Smooth muscle cell (in vitro differentiated cells): Measurements from ENCODE around the gene GSK3A. TPM values are rescaled to one million over a fixed set of nuclear protein-coding genes. Genes with fewer than 3 reads are reported as not detected.

Experiments
- DNase-seq: peaks from one replicate; lab custom pipeline; 2025; ENCODE audit not compliant: unreplicated experiment; lab: John Stamatoyannopoulos, UW
- H2AFZ ChIP-seq: fragments of 200-600 bp; sonication (generic); 2 replicates; pipeline ENCODE4 v1.6.0; 2016; ENCODE audit warnings: antibody characterized with exemption, low read depth, mild to moderate bottlenecking
- H3F3A ChIP-seq: fragments of 200-600 bp; sonication (generic); 2 replicates; pipeline ENCODE4 v1.6.0; 2017; ENCODE audit warnings: antibody characterized with exemption, low read depth
- H3K27ac ChIP-seq: fragments of 200-600 bp; sonication (generic); 2 replicates; pipeline ENCODE4 v1.5.1; 2016; ENCODE audit warnings: low read depth, mild to moderate bottlenecking
- H3K27me3 ChIP-seq: fragments of 200-600 bp; sonication (generic); 2 replicates; pipeline ENCODE4 v1.6.1; 2016; ENCODE audit warnings: low read depth, mild to moderate bottlenecking
- H3K36me3 ChIP-seq: fragments of 200-600 bp; sonication (generic); 2 replicates; pipeline ENCODE4 v1.5.1; 2016; ENCODE audit warnings: low read depth
- H3K4me1 ChIP-seq: fragments of 200-600 bp; sonication (generic); 2 replicates; pipeline ENCODE4 v1.5.1; 2016; ENCODE audit warnings: low read depth
- H3K4me2 ChIP-seq: fragments of 200-600 bp; sonication (generic); 2 replicates; pipeline ENCODE4 v1.6.0; 2016; ENCODE audit warnings: mild to moderate bottlenecking
- H3K4me3 ChIP-seq: fragments of 200-600 bp; sonication (generic); 2 replicates; pipeline ENCODE4 v1.5.1; 2016; ENCODE audit warnings: mild to moderate bottlenecking
- H3K79me2 ChIP-seq: fragments of 200-600 bp; sonication (generic); 2 replicates; pipeline ENCODE4 v1.6.0; 2016; ENCODE audit warnings: low read depth, mild to moderate bottlenecking
- H3K9ac ChIP-seq: fragments of 200-600 bp; sonication (generic); 2 replicates; pipeline ENCODE4 v1.6.0; 2016; ENCODE audit warnings: low read depth
- H3K9me3 ChIP-seq: fragments of 200-600 bp; sonication (generic); replicated peaks from 2 replicates; pipeline ENCODE4 v1.5.1; 2016; ENCODE audit warnings: low read depth
- H4K20me1 ChIP-seq: fragments of 200-600 bp; sonication (generic); 2 replicates; pipeline ENCODE4 v1.6.0; 2016; ENCODE audit warnings: low read depth
- CTCF ChIP-seq: fragments of 200-600 bp; sonication (generic); IDR thresholded peaks from 2 replicates; pipeline ENCODE4 v1.5.1; 2017; ENCODE audit warnings: borderline replicate concordance, mild to moderate bottlenecking, antibody characterized with exemption; ENCODE audit not compliant: insufficient read depth, poor library complexity, severe bottlenecking
- WGBS: methylation state at CpG from one replicate; pipeline ENCODE4 v1.1.7; 2016; ENCODE audit warnings: low lambda C conversion rate; 5-methylcytosine and 5-hydroxymethylcytosine counted together
- polyA plus RNA-seq: library from polyadenylated mRNA; unstranded; fragments of >200 nt; fragmentation: Nextera tagmentation; extraction: Ambion mirVana; gene quantifications from 2 replicates; pipeline ENCODE4 v1.2.1, GENCODE V29; 2016
- total RNA-seq: library from RNA; depleted of rRNA; stranded (reverse); fragments of >200 nt; gene quantifications from 2 replicates; pipeline ENCODE4 v1.2.3, GENCODE V29; 2014

Gene GSK3A
- total and polyA plus RNA-seq, 2 experiments from 2014 or later: 27.4 to 39.0 TPM

GRCh38 chr19:42281146-42281826, 38.9 kb upstream of the GSK3A start:
- peak overlapping the region; percentile 95 for H3K4me2 ChIP-seq
- peaks cover 39% of the 10 kb centered on the region for H4K20me1 ChIP-seq
- no peaks in the 10 kb centered on the region for H3K36me3 ChIP-seq
- peak overlapping the region; percentile 78 for H3K9ac ChIP-seq
- H3K4me1 ChIP-seq: peaks cover 43% of the 10 kb centered on the region
- H3K79me2 ChIP-seq: peaks cover 13% of the 10 kb centered on the region
- H3K4me3 ChIP-seq: peak overlapping the region; percentile 94
- peaks cover 36% of the 10 kb centered on the region for H3F3A ChIP-seq
- DNase-seq: peak; percentile 81
- no peaks in the 10 kb centered on the region for H3K9me3 ChIP-seq
- TF ChIP-seq CTCF: no peak
- WGBS: 2% methylated on average over 25 of the region's 25 CpGs
- no peaks in the 10 kb centered on the region for H3K27me3 ChIP-seq
- H3K27ac ChIP-seq: peak overlapping the region; percentile 97
- no peak overlapping the region for H2AFZ ChIP-seq

DNA sequence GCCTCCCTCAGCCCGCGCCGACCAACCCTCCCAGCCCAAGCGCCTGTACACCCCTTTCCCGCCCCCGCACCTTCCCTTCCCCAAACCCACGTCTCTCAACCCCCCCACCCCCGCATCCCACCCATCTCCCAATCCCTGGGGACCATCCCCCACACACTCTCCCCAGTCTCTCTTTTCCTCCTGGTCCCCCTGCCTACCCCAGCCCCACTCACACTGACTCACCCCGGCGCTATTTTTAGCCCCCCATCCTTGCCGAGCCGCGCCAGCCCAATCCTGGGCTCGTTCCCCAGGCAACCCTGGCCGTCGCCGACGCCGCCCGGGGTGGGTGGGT, 38.4 kb upstream of the GSK3A start:
- Histone ChIP-seq H3K4me1 (peaks cover 40% of the 10 kb centered on the region), H3K4me3 (peak overlapping the region; percentile 94), H3K9me3 (no peaks in the 10 kb centered on the region), H3F3A (peaks cover 36% of the 10 kb centered on the region), H4K20me1 (peaks cover 39% of the 10 kb centered on the region), H3K27ac (peak overlapping the region; percentile 97), H2AFZ (no peak overlapping the region), H3K79me2 (peaks cover 14% of the 10 kb centered on the region), H3K27me3 (no peaks in the 10 kb centered on the region), H3K9ac (peak overlapping the region; percentile 86), H3K4me2 (peak overlapping the region; percentile 95), H3K36me3 (no peaks in the 10 kb centered on the region)
- TF ChIP-seq CTCF: no peak
- peak; percentile 85 for DNase-seq
- WGBS: 0% methylated on average over 11 of the region's 20 CpGs

- H3K27me3 ChIP-seq: no peaks in the 10 kb centered on the region
- peak overlapping the region; percentile 97 for H3K27ac ChIP-seq
- H3K79me2 ChIP-seq: peaks cover 19% of the 10 kb centered on the region
- H3K4me2 ChIP-seq: peak overlapping the region; percentile 95
- peak overlapping the region; percentile 86 for H3K9ac ChIP-seq
- peak; percentile 97 for DNase-seq
- H3K4me3 ChIP-seq: peak overlapping the region; percentile 94
- H3K36me3 ChIP-seq: no peaks in the 10 kb centered on the region
- H3F3A ChIP-seq: peaks cover 36% of the 10 kb centered on the region
- peak; percentile 83 for TF ChIP-seq CTCF
- peaks cover 38% of the 10 kb centered on the region for H3K4me1 ChIP-seq
- peaks cover 37% of the 10 kb centered on the region for H4K20me1 ChIP-seq
- H2AFZ ChIP-seq: no peak overlapping the region
- under 1% methylated on average over 57 of the region's 89 CpGs for WGBS
- no peaks in the 10 kb centered on the region for H3K9me3 ChIP-seq
Observed at GRCh38 chr19:42279902-42280814, 37.8 kb upstream of the GSK3A start.
